ENCODE results near the gene CD33. TPM values are rescaled to one million over a fixed set of nuclear protein-coding genes. Genes with fewer than 3 reads are reported as not detected.

CD33 gene
- total RNA-seq, 1 experiment from 2014 or later, result 0.13 TPM

- intact Hi-C loops (cut with micrococcal nuclease; ENCODE audit: unreplicated experiment) (no loop called here), in situ Hi-C loops (cut with HindIII; ENCODE audit: low pct_unique_long_range_greater_than_20kb, low sequenced_read_pairs) (no loop called here)
- ChIA-PET CTCF (no interaction called here), POLR2A (no interaction called here)
- BruUV-seq (replicated peaks), result no TSS peak
- H3K27ac ChIP-seq (ENCODE audit: low read length), result no peak overlapping the region
- peaks cover 2% of the 10 kb centered on the region; the same call in 1 of the 2 replicates for H3K27me3 ChIP-seq (ENCODE audit: control insufficient read depth, insufficient read depth, low read length)
- no peak overlapping the region for H3K4me3 ChIP-seq (ENCODE audit: low read depth in 2 of 2, low read length in 2 of 2)
- H3K4me1 ChIP-seq (ENCODE audit: control insufficient read depth, insufficient read depth, low read length), result peaks cover 2% of the 10 kb centered on the region; the same call in 1 of the 2 replicates
- no peak for TF ChIP-seq CTCF (IDR thresholded peaks at IDR 0.05)
- TF ChIP-seq TCF7L2 (IDR thresholded peaks at IDR 0.05; ENCODE audit: low read depth, low read length), result no peak
- no peak for TF ChIP-seq REST (IDR thresholded peaks at IDR 0.05; ENCODE audit: insufficient read depth in 1 of 2, low read depth in 2 of 2, low read length in 1 of 2)
- no peak for TF ChIP-seq SIN3A (IDR thresholded peaks at IDR 0.05; ENCODE audit: borderline replicate concordance, insufficient read depth, low read depth, low read length)
- no peak for TF ChIP-seq POLR2AphosphoS5 (IDR thresholded peaks at IDR 0.05; ENCODE audit: low read depth, low read length)
- DNase-seq (ENCODE audit: low read depth, low spot score) (no peak), ATAC-seq (no peak)
- H3K36me3 ChIP-seq (ENCODE audit: control insufficient read depth, insufficient read depth, low read length), result no peaks in the 10 kb centered on the region
- no peaks in the 10 kb centered on the region for H3K9me3 ChIP-seq (ENCODE audit: control insufficient read depth, insufficient read depth, low read depth, low read length)
Observed at GRCh38 chr19:51198641-51199040, 26.2 kb upstream of the CD33 start.

GRCh38 chr19:51200071-51200666 is 24.7 kb upstream of the CD33 start:
- TF ChIP-seq REST (IDR thresholded peaks at IDR 0.05; ENCODE audit: insufficient read depth in 1 of 2, low read depth in 2 of 2, low read length in 1 of 2) (no peak), POLR2AphosphoS5 (IDR thresholded peaks at IDR 0.05; ENCODE audit: low read depth, low read length) (no peak), CTCF (IDR thresholded peaks at IDR 0.05) (no peak), SIN3A (IDR thresholded peaks at IDR 0.05; ENCODE audit: borderline replicate concordance, insufficient read depth, low read depth, low read length) (no peak), TCF7L2 (IDR thresholded peaks at IDR 0.05; ENCODE audit: low read depth, low read length) (no peak)
- Histone ChIP-seq H3K27ac (ENCODE audit: low read length) (no peak overlapping the region), H3K4me1 (ENCODE audit: control insufficient read depth, insufficient read depth, low read length) (no peaks in the 10 kb centered on the region), H3K9me3 (ENCODE audit: control insufficient read depth, insufficient read depth, low read depth, low read length) (no peaks in the 10 kb centered on the region), H3K4me3 (ENCODE audit: low read depth in 2 of 2, low read length in 2 of 2) (no peak overlapping the region), H3K36me3 (ENCODE audit: control insufficient read depth, insufficient read depth, low read length) (no peaks in the 10 kb centered on the region), H3K27me3 (ENCODE audit: control insufficient read depth, insufficient read depth, low read length) (peaks cover 4% of the 10 kb centered on the region; the same call in 1 of the 2 replicates)
- ATAC-seq (no peak), DNase-seq (ENCODE audit: low read depth, low spot score) (no peak)
- in situ Hi-C loops (cut with HindIII; ENCODE audit: low pct_unique_long_range_greater_than_20kb, low sequenced_read_pairs), result no loop called here
- no TSS peak for BruUV-seq (replicated peaks)
- intact Hi-C loops (cut with micrococcal nuclease; ENCODE audit: unreplicated experiment), result no loop called here
- CTCF ChIA-PET, result interaction anchor here (0.6 kb wide), 1 partner anchor 238 kb away, joined by 3 read pairs; no protein-coding TSS in a partner anchor
- POLR2A ChIA-PET, result no interaction called here

All from Panc1 (cell line).